HepG2 (cell line): ENCODE results near the gene ITGB7. TPM values are rescaled to one million over a fixed set of nuclear protein-coding genes. Genes with fewer than 3 reads are reported as not detected.
A peak's percentile ranks its signal among the peaks of the same experiment; 100 is the strongest.

Experiments used
- BHLHE40 ChIP-seq: IDR thresholded peaks from 2 replicates; pipeline ENCODE4 v1.6.1; 2011; ENCODE audit warnings: low read length, improper control_type of control experiment
- FLYWCH1 ChIP-seq: sonication (generic); formaldehyde crosslinking; IDR thresholded peaks from 2 replicates; pipeline ENCODE4 v1.8.1; 2023; ENCODE audit warnings: mild to moderate bottlenecking, missing genetic modification reagents
- HDAC1 ChIP-seq: sonication (generic); formaldehyde crosslinking; IDR thresholded peaks from 2 replicates; pipeline ENCODE4 v1.5.1; 2020; ENCODE audit warnings: mild to moderate bottlenecking, missing genetic modification reagents
- JARID2 ChIP-seq: sonication (generic); formaldehyde crosslinking; IDR thresholded peaks from 2 replicates; pipeline ENCODE4 v1.8.1; 2023; ENCODE audit warnings: missing genetic modification reagents, inconsistent platforms; ENCODE audit not compliant: insufficient replicate concordance
- MIXL1 ChIP-seq: IDR thresholded peaks from 2 replicates; pipeline ENCODE4 v1.6.1; 2016
- NFIC ChIP-seq: IDR thresholded peaks from 2 replicates; pipeline ENCODE4 v1.6.1; 2012; ENCODE audit warnings: mild to moderate bottlenecking, low read length, inconsistent platforms
- NPAS2 ChIP-seq: sonication (generic); formaldehyde crosslinking; IDR thresholded peaks from 2 replicates; pipeline ENCODE4 v1.8.0; 2022; ENCODE audit warnings: mild to moderate bottlenecking, missing genetic modification reagents, borderline replicate concordance
- PHF8 ChIP-seq: sonication (generic); formaldehyde crosslinking; IDR thresholded peaks from 2 replicates; pipeline ENCODE4 v1.5.0; 2020; ENCODE audit warnings: missing genetic modification reagents
- ZHX2 ChIP-seq, 2 experiments: sonication (generic) in 1 of 2; formaldehyde crosslinking in 1 of 2; IDR thresholded peaks; 2 replicates each; pipeline versions ENCODE4 v1.6.1 to v1.9.0; 2014 to 2022; ENCODE audit warnings: antibody characterized with exemption in 1 of 2, borderline replicate concordance in 1 of 2, inconsistent platforms in 1 of 2, low read depth in 1 of 2, missing genetic modification reagents in 1 of 2
- ZNF556 ChIP-seq: sonication (generic); formaldehyde crosslinking; IDR thresholded peaks from 2 replicates; pipeline ENCODE4 v1.4.0; 2020; ENCODE audit warnings: mild to moderate bottlenecking, missing genetic modification reagents, borderline replicate concordance
- ZNF703 ChIP-seq: sonication (generic); formaldehyde crosslinking; IDR thresholded peaks from 2 replicates; pipeline ENCODE4 v1.5.1; 2020; ENCODE audit warnings: missing genetic modification reagents, mild to moderate bottlenecking, moderate library complexity, borderline replicate concordance
- ZNF766 ChIP-seq: sonication (generic); formaldehyde crosslinking; IDR thresholded peaks from 2 replicates; pipeline ENCODE4 v1.5.0; 2020; ENCODE audit warnings: missing genetic modification reagents, borderline replicate concordance
- polyA plus RNA-seq, 8 experiments: library from polyadenylated mRNA; depleted of rRNA in 3 of 8; stranded (reverse) in 7 of 8; unstranded in 1 of 8; fragments of >200 nt; fragmentation: Illumina TruSeq in 4 of 8; extraction: Trizol in 4 of 8; gene quantifications; 2 replicates each; pipeline versions ENCODE4 v1.2.1 to v1.2.3, GENCODE V29; 2011 to 2016; ENCODE audit warnings: low read depth in 4 of 8, missing spikeins in 1 of 8, mixed read lengths in 1 of 8; ENCODE audit not compliant: insufficient read depth in 1 of 8
- total RNA-seq, 5 experiments: library from RNA; depleted of rRNA; stranded (reverse); fragments of >200 nt; fragmentation: Illumina TruSeq; extraction: Trizol; gene quantifications; 2 replicates each; pipeline ENCODE4 v1.2.3, GENCODE V29; 2016; ENCODE audit warnings: low read depth in 1 of 5
- TF ChIP-seq, protein P1 (sequence below): sonication (generic); formaldehyde crosslinking; IDR thresholded peaks from 2 replicates; pipeline ENCODE4 v1.4.0; 2020; ENCODE audit warnings: missing genetic modification reagents; ENCODE audit errors: not compliant biosample characterization
- TF ChIP-seq, protein P2 (sequence below): sonication (generic); formaldehyde crosslinking; IDR thresholded peaks from 2 replicates; pipeline ENCODE4 v1.4.0; 2020; ENCODE audit warnings: missing genetic modification reagents, mild to moderate bottlenecking, borderline replicate concordance
- TF ChIP-seq, protein P3 (sequence below): sonication (generic); formaldehyde crosslinking; IDR thresholded peaks from 2 replicates; pipeline ENCODE4 v1.5.1; 2020; ENCODE audit warnings: mild to moderate bottlenecking, missing genetic modification reagents, borderline replicate concordance

The ITGB7 gene
- total and polyA plus RNA-seq, 2 of the 13 experiments (the other 11 are each of a cell fraction or from before 2014, with no cell fraction given), result 0.16 to 0.18 TPM

- TF ChIP-seq, protein P1, sequence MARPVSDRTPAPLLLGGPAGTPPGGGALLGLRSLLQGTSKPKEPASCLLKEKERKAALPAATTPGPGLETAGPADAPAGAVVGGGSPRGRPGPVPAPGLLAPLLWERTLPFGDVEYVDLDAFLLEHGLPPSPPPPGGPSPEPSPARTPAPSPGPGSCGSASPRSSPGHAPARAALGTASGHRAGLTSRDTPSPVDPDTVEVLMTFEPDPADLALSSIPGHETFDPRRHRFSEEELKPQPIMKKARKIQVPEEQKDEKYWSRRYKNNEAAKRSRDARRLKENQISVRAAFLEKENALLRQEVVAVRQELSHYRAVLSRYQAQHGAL (CRISPR knock-in tag), result no peak
- TF ChIP-seq, protein P2, sequence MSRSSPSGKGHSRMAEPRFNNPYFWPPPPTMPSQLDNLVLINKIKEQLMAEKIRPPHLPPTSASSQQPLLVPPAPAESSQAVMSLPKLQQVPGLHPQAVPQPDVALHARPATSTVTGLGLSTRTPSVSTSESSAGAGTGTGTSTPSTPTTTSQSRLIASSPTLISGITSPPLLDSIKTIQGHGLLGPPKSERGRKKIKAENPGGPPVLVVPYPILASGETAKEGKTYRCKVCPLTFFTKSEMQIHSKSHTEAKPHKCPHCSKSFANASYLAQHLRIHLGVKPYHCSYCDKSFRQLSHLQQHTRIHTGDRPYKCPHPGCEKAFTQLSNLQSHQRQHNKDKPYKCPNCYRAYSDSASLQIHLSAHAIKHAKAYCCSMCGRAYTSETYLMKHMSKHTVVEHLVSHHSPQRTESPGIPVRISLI, result no peak; the same call in 1 of the 2 replicates
- TF ChIP-seq ZHX2 (IDR thresholded peaks at IDR 0.05; ENCODE audit: low read depth) (peak; percentile 50; the same call in 1 of the 2 replicates), ZHX2 (CRISPR knock-in tag; IDR thresholded peaks at IDR 0.05; ENCODE audit: borderline replicate concordance) (no peak), PHF8 (peak; percentile 80), NPAS2 (CRISPR knock-in tag) (no peak), MIXL1 (CRISPR knock-in tag) (no peak), BHLHE40 (no peak), HDAC1 (CRISPR knock-in tag) (no peak; the same call in none of the 2 replicates), FLYWCH1 (CRISPR knock-in tag) (no peak), ZNF766 (CRISPR knock-in tag) (0 out of 2 replicates have a peak, but pooled peaks have one; percentile 53), NFIC (no peak), ZNF703 (CRISPR knock-in tag) (no peak), JARID2 (CRISPR knock-in tag) (no peak), ZNF556 (no peak; the same call in 1 of the 2 replicates)
- TF ChIP-seq, protein P3, sequence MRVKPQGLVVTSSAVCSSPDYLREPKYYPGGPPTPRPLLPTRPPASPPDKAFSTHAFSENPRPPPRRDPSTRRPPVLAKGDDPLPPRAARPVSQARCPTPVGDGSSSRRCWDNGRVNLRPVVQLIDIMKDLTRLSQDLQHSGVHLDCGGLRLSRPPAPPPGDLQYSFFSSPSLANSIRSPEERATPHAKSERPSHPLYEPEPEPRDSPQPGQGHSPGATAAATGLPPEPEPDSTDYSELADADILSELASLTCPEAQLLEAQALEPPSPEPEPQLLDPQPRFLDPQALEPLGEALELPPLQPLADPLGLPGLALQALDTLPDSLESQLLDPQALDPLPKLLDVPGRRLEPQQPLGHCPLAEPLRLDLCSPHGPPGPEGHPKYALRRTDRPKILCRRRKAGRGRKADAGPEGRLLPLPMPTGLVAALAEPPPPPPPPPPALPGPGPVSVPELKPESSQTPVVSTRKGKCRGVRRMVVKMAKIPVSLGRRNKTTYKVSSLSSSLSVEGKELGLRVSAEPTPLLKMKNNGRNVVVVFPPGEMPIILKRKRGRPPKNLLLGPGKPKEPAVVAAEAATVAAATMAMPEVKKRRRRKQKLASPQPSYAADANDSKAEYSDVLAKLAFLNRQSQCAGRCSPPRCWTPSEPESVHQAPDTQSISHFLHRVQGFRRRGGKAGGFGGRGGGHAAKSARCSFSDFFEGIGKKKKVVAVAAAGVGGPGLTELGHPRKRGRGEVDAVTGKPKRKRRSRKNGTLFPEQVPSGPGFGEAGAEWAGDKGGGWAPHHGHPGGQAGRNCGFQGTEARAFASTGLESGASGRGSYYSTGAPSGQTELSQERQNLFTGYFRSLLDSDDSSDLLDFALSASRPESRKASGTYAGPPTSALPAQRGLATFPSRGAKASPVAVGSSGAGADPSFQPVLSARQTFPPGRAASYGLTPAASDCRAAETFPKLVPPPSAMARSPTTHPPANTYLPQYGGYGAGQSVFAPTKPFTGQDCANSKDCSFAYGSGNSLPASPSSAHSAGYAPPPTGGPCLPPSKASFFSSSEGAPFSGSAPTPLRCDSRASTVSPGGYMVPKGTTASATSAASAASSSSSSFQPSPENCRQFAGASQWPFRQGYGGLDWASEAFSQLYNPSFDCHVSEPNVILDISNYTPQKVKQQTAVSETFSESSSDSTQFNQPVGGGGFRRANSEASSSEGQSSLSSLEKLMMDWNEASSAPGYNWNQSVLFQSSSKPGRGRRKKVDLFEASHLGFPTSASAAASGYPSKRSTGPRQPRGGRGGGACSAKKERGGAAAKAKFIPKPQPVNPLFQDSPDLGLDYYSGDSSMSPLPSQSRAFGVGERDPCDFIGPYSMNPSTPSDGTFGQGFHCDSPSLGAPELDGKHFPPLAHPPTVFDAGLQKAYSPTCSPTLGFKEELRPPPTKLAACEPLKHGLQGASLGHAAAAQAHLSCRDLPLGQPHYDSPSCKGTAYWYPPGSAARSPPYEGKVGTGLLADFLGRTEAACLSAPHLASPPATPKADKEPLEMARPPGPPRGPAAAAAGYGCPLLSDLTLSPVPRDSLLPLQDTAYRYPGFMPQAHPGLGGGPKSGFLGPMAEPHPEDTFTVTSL (CRISPR knock-in tag), result no peak
These were observed 26.7 kb downstream of the ITGB7 start, which contains the start of the genes CSAD and ZNF740 (continued) for GRCh38 chr12:53180220-53180930.
